ENCODE data around the gene LTBP4.

Gene LTBP4

GRCh38 chr19:40594255-40594654, 6.9 kb upstream of the LTBP4 start:
- no peak for TF ChIP-seq TAF1 (IDR thresholded peaks at IDR 0.05; ENCODE audit: low read depth, low read length)
- TF ChIP-seq POLR2AphosphoS5 (IDR thresholded peaks at IDR 0.05; ENCODE audit: low read depth, low read length): no peak
- TF ChIP-seq SPI1 (IDR thresholded peaks at IDR 0.05; ENCODE audit: low read depth, low read length): no peak
- TF ChIP-seq POLR2A (IDR thresholded peaks at IDR 0.05; ENCODE audit: low read depth, low read length): no peak
- no peak for TF ChIP-seq PAX5 (IDR thresholded peaks at IDR 0.05; ENCODE audit: insufficient read depth, low read length, severe bottlenecking)
- DNase-seq (ENCODE audit: insufficient read length, low spot score) (no peak), FAIRE-seq (no peak)

GRCh38 chr19:40594657-40595091, 6.5 kb upstream of the LTBP4 start:
- no peak for FAIRE-seq
- DNase-seq (ENCODE audit: insufficient read length, low spot score): no peak
- no peak for TF ChIP-seq POLR2A (IDR thresholded peaks at IDR 0.05; ENCODE audit: low read depth, low read length)
- TF ChIP-seq PAX5 (IDR thresholded peaks at IDR 0.05; ENCODE audit: insufficient read depth, low read length, severe bottlenecking): no peak
- no peak for TF ChIP-seq TAF1 (IDR thresholded peaks at IDR 0.05; ENCODE audit: low read depth, low read length)
- TF ChIP-seq POLR2AphosphoS5 (IDR thresholded peaks at IDR 0.05; ENCODE audit: low read depth, low read length): no peak
- no peak for TF ChIP-seq POU2F2 (IDR thresholded peaks at IDR 0.05; ENCODE audit: low read depth, low read length)
- no peak for TF ChIP-seq SPI1 (IDR thresholded peaks at IDR 0.05; ENCODE audit: low read depth, low read length)

- no peak for DNase-seq (ENCODE audit: insufficient read length, low spot score)
- FAIRE-seq: no peak
- no peak for TF ChIP-seq POLR2AphosphoS5 (IDR thresholded peaks at IDR 0.05; ENCODE audit: low read depth, low read length)
These were observed 4.4 kb upstream of the LTBP4 start for GRCh38 chr19:40596608-40597328.

GRCh38 chr19:40597329-40597838, 3.8 kb upstream of the LTBP4 start:
- DNase-seq (ENCODE audit: insufficient read length, low spot score) (no peak), FAIRE-seq (no peak)
- TF ChIP-seq TAF1 (IDR thresholded peaks at IDR 0.05; ENCODE audit: low read depth, low read length) (no peak), PAX5 (IDR thresholded peaks at IDR 0.05; ENCODE audit: insufficient read depth, low read length, severe bottlenecking) (no peak), POLR2AphosphoS5 (IDR thresholded peaks at IDR 0.05; ENCODE audit: low read depth, low read length) (no peak), SPI1 (IDR thresholded peaks at IDR 0.05; ENCODE audit: low read depth, low read length) (no peak), POLR2A (IDR thresholded peaks at IDR 0.05; ENCODE audit: low read depth, low read length) (no peak), POU2F2 (IDR thresholded peaks at IDR 0.05; ENCODE audit: low read depth, low read length) (no peak)

GRCh38 chr19:40598121-40598917, 2.9 kb upstream of the LTBP4 start:
- TF ChIP-seq TAF1 (IDR thresholded peaks at IDR 0.05; ENCODE audit: low read depth, low read length) (no peak), POLR2A (IDR thresholded peaks at IDR 0.05; ENCODE audit: low read depth, low read length) (no peak), POLR2AphosphoS5 (IDR thresholded peaks at IDR 0.05; ENCODE audit: low read depth, low read length) (no peak), SPI1 (IDR thresholded peaks at IDR 0.05; ENCODE audit: low read depth, low read length) (no peak), POU2F2 (IDR thresholded peaks at IDR 0.05; ENCODE audit: low read depth, low read length) (no peak), PAX5 (IDR thresholded peaks at IDR 0.05; ENCODE audit: insufficient read depth, low read length, severe bottlenecking) (no peak)
- peak; percentile 80 for DNase-seq (ENCODE audit: insufficient read length, low spot score)
- FAIRE-seq: peak; percentile 90

- no peak for DNase-seq (ENCODE audit: insufficient read length, low spot score)
- TF ChIP-seq POLR2AphosphoS5 (IDR thresholded peaks at IDR 0.05; ENCODE audit: low read depth, low read length) (no peak), POLR2A (IDR thresholded peaks at IDR 0.05; ENCODE audit: low read depth, low read length) (no peak), PAX5 (IDR thresholded peaks at IDR 0.05; ENCODE audit: insufficient read depth, low read length, severe bottlenecking) (no peak), POU2F2 (IDR thresholded peaks at IDR 0.05; ENCODE audit: low read depth, low read length) (no peak), TAF1 (IDR thresholded peaks at IDR 0.05; ENCODE audit: low read depth, low read length) (no peak), SPI1 (IDR thresholded peaks at IDR 0.05; ENCODE audit: low read depth, low read length) (no peak)
- FAIRE-seq: no peak
These were observed 2.3 kb upstream of the LTBP4 start for GRCh38 chr19:40598918-40599307.

- TF ChIP-seq SPI1 (IDR thresholded peaks at IDR 0.05; ENCODE audit: low read depth, low read length) (no peak), POU2F2 (IDR thresholded peaks at IDR 0.05; ENCODE audit: low read depth, low read length) (no peak), POLR2A (IDR thresholded peaks at IDR 0.05; ENCODE audit: low read depth, low read length) (no peak), TAF1 (IDR thresholded peaks at IDR 0.05; ENCODE audit: low read depth, low read length) (no peak), PAX5 (IDR thresholded peaks at IDR 0.05; ENCODE audit: insufficient read depth, low read length, severe bottlenecking) (no peak), POLR2AphosphoS5 (IDR thresholded peaks at IDR 0.05; ENCODE audit: low read depth, low read length) (no peak)
- FAIRE-seq (no peak), DNase-seq (ENCODE audit: insufficient read length, low spot score) (no peak)
These were observed 1.8 kb upstream of the LTBP4 start for GRCh38 chr19:40599331-40599901.

- no peak for DNase-seq (ENCODE audit: insufficient read length, low spot score)
These were observed 1.1 kb upstream of the LTBP4 start for GRCh38 chr19:40599902-40600569.

More at GRCh38 chr19:40599902-40600569, 1.1 kb upstream of the LTBP4 start:
- TF ChIP-seq TAF1 (IDR thresholded peaks at IDR 0.05; ENCODE audit: low read depth, low read length): no peak
- no peak for TF ChIP-seq POLR2AphosphoS5 (IDR thresholded peaks at IDR 0.05; ENCODE audit: low read depth, low read length)
- no peak for TF ChIP-seq PAX5 (IDR thresholded peaks at IDR 0.05; ENCODE audit: insufficient read depth, low read length, severe bottlenecking)
- no peak for TF ChIP-seq SPI1 (IDR thresholded peaks at IDR 0.05; ENCODE audit: low read depth, low read length)
- no peak for TF ChIP-seq POLR2A (IDR thresholded peaks at IDR 0.05; ENCODE audit: low read depth, low read length)
- no peak for TF ChIP-seq POU2F2 (IDR thresholded peaks at IDR 0.05; ENCODE audit: low read depth, low read length)
- no peak for FAIRE-seq
